AG04449 (cell line): ENCODE data around the gene CTNNAL1.
A peak's percentile ranks its signal among the peaks of the same experiment; 100 is the strongest.

ENCODE experiments used
- CTCF ChIA-PET: fragments of 350-600 bp; formaldehyde crosslinking; extraction: SDS; loops from one replicate; lab custom pipeline; 2021; ENCODE audit warnings: antibody characterized with exemption; lab: Yijun Ruan, JAX
- POLR2A ChIA-PET: fragments of 400-600, 350-600 bp; formaldehyde crosslinking; extraction: SDS; loops from one replicate; lab custom pipeline; 2020; ENCODE audit warnings: antibody characterized with exemption, inconsistent platforms; lab: Yijun Ruan, JAX
- DNase-seq: peaks from one replicate; pipeline ENCODE4 v3.0.0-alpha.2; 2010; ENCODE audit warnings: low read depth, low spot score
- H3K4me3 ChIP-seq: 2 replicates; pipeline ENCODE4 v1.5.1; 2011; ENCODE audit warnings: low read depth, mild to moderate bottlenecking, control low read depth, low read length
- CTCF ChIP-seq: IDR thresholded peaks from one replicate; pipeline ENCODE4 v1.5.1; 2011; ENCODE audit warnings: mild to moderate bottlenecking, moderate library complexity, low read length, control low read depth, inconsistent platforms; ENCODE audit not compliant: insufficient read depth; ENCODE audit errors: missing control alignments

CTNNAL1 gene

GRCh38 chr9:109039539-109039938, 26.2 kb upstream of the CTNNAL1 start:
- POLR2A ChIA-PET, result no interaction called here
- H3K4me3 ChIP-seq, result no peak overlapping the region
- TF ChIP-seq CTCF, result no peak
- no peak for DNase-seq
- CTCF ChIA-PET, result interaction anchor here (1.3 kb wide), 1 partner anchor 10 kb away, joined by 3 read pairs; no protein-coding TSS in a partner anchor

GRCh38 chr9:109037946-109038715, 24.8 kb upstream of the CTNNAL1 start:
- no peak for DNase-seq
- H3K4me3 ChIP-seq, result no peak overlapping the region
- ChIA-PET POLR2A (no interaction called here), CTCF (interaction anchor here (1.3 kb wide), 1 partner anchor 15 kb away, joined by 3 read pairs; no protein-coding TSS in a partner anchor)
- TF ChIP-seq CTCF, result no peak

GRCh38 chr9:109036744-109037680, 23.7 kb upstream of the CTNNAL1 start:
- no peak for DNase-seq
- ChIA-PET CTCF (interaction anchor here (0.9 to 1.3 kb wide), 2 partner anchors 14 to 285 kb away, joined by 3 to 4 read pairs; no protein-coding TSS in a partner anchor), POLR2A (no interaction called here)
- TF ChIP-seq CTCF, result no peak
- no peak overlapping the region for H3K4me3 ChIP-seq

- no peak for TF ChIP-seq CTCF
- H3K4me3 ChIP-seq, result no peak overlapping the region
- ChIA-PET POLR2A (no interaction called here), CTCF (interaction anchor here (0.9 kb wide), 1 partner anchor 286 kb away, joined by 4 read pairs; no protein-coding TSS in a partner anchor)
- peak; percentile 63 for DNase-seq
These were observed 22.6 kb upstream of the CTNNAL1 start for GRCh38 chr9:109035684-109036423.

GRCh38 chr9:109033941-109034700, 20.8 kb upstream of the CTNNAL1 start:
- no peak overlapping the region for H3K4me3 ChIP-seq
- DNase-seq, result no peak
- ChIA-PET CTCF (interaction anchor here (0.7 to 1.7 kb wide), 6 partner anchors 9 to 80 kb away, joined by 3 to 5 read pairs (median 3); no protein-coding TSS in a partner anchor), POLR2A (interaction anchor here (0.7 kb wide), 1 partner anchor 13 kb away, joined by 3 read pairs; no protein-coding TSS in a partner anchor)
- TF ChIP-seq CTCF, result no peak
